Body of pancreas (tissue), 4 donors: ENCODE results near the gene CFAP20. TPM values are rescaled to one million over a fixed set of nuclear protein-coding genes. Genes with fewer than 3 reads are reported as not detected.

ENCODE experiments used
- ATAC-seq: fragments of 150-250 bp; one replicate; pipeline ENCODE4 v1.9.1; 2016
- DNase-seq, 4 donors: peaks; one replicate each; pipeline ENCODE4 v3.0.0-alpha.2; 2019
- H3K27ac ChIP-seq, 4 donors: fragments of 200-600 bp; sonication (generic); 1 replicate in 3 of 4; 2 replicates in 1 of 4; pipeline versions ENCODE4 v1.5.1 to v1.6.1; 2016 to 2019; ENCODE audit warnings: mild to moderate bottlenecking in 1 of 4, mixed read lengths in 1 of 4, moderate library complexity in 1 of 4
- H3K27me3 ChIP-seq, 2 donors: fragments of 200-600 bp; sonication (generic); one replicate each; pipeline ENCODE4 v1.6.0; 2016; ENCODE audit warnings: mild to moderate bottlenecking in 1 of 2
- H3K36me3 ChIP-seq, 2 donors: fragments of 200-600 bp; sonication (generic); replicated peaks in 1 of 2; 2 replicates each; pipeline ENCODE4 v1.5.1; 2016; ENCODE audit warnings: low read depth in 2 of 2; ENCODE audit not compliant: insufficient read depth in 1 of 2
- H3K4me1 ChIP-seq: fragments of 200-600 bp; sonication (generic); one replicate; pipeline ENCODE4 v1.6.0; 2016
- H3K4me3 ChIP-seq, 2 donors: fragments of 200-600 bp; sonication (generic); 1 replicate in 1 of 2; 2 replicates in 1 of 2; pipeline ENCODE4 v1.5.1; 2016 to 2019
- H3K9me3 ChIP-seq, 3 donors: fragments of 200-600 bp; sonication (generic); 1 replicate in 2 of 3; 2 replicates in 1 of 3; pipeline ENCODE4 v1.5.1; 2016
- CTCF ChIP-seq, 7 experiments: fragments of 450-650 bp in 4 of 7; fragments of 200-600 bp in 3 of 7; sonication (generic) in 3 of 7; IDR thresholded peaks; one replicate each; pipeline ENCODE4 v1.5.1; 2016 to 2019; ENCODE audit warnings: antibody characterized with exemption in 7 of 7
- POLR2A ChIP-seq, 3 donors: fragments of 450-650 bp; IDR thresholded peaks; one replicate each; pipeline ENCODE4 v1.6.1; 2016; ENCODE audit warnings: antibody characterized with exemption in 3 of 3, mild to moderate bottlenecking in 2 of 3
- WGBS, 2 donors: methylation state at CpG; one replicate each; pipeline ENCODE4 v1.1.5; 2017; 5-methylcytosine and 5-hydroxymethylcytosine counted together
- intact Hi-C: fragments of 100-400 bp; cut with DNase I; formaldehyde crosslinking; loops from one replicate; pipeline ENCODE4 v1.15.1; 2023
- total RNA-seq, 2 donors: library from RNA; depleted of rRNA; stranded (reverse); fragments of >200 nt; gene quantifications; one replicate each; pipeline ENCODE4 v1.1.0, GENCODE V29; 2016

CFAP20 gene
- total RNA-seq, 2 donors from 2014 or later, result 11.9 to 33.2 TPM

GRCh38 chr16:58160855-58161254, 31.7 kb upstream of the CFAP20 start:
- no peak for ATAC-seq
- H3K36me3 ChIP-seq, result peaks cover 6 to 38% of the 10 kb centered on the region in 2 donors

GRCh38 chr16:58158725-58159124, 29.5 kb upstream of the CFAP20 start:
- Histone ChIP-seq H3K9me3 (no peaks in the 10 kb centered on the region), H3K27me3 (no peaks in the 10 kb centered on the region), H3K4me3 (no peak overlapping the region), H3K27ac (no peak overlapping the region), H3K4me1 (no peaks in the 10 kb centered on the region), H3K36me3 (peaks cover 0 to 18% of the 10 kb centered on the region in 2 donors)
- intact Hi-C loops, result no loop called here
- ATAC-seq, result no peak
- WGBS, 2 donors, result 82 to 89% methylated on average over 3 of the region's 3 CpGs
- no peak for TF ChIP-seq CTCF (IDR thresholded peaks at IDR 0.05)
- no peak for TF ChIP-seq POLR2A (IDR thresholded peaks at IDR 0.05)
- no peak for DNase-seq

More at GRCh38 chr16:58160855-58161254, 31.7 kb upstream of the CFAP20 start:
- DNase-seq, result no peak
- TF ChIP-seq POLR2A (IDR thresholded peaks at IDR 0.05) (no peak), CTCF (IDR thresholded peaks at IDR 0.05) (no peak)
- WGBS, 2 donors, result 62 to 92% methylated on average over 3 of the region's 3 CpGs
- Histone ChIP-seq H3K27me3 (no peaks in the 10 kb centered on the region), H3K27ac (no peak overlapping the region), H3K4me3 (no peak overlapping the region), H3K4me1 (no peaks in the 10 kb centered on the region), H3K9me3 (no peaks in the 10 kb centered on the region)
- intact Hi-C loops, result no loop called here

GRCh38 chr16:58157951-58158540, 28.9 kb upstream of the CFAP20 start:
- TF ChIP-seq POLR2A (IDR thresholded peaks at IDR 0.05), result no peak
- Histone ChIP-seq H3K27ac (no peak overlapping the region), H3K4me1 (no peaks in the 10 kb centered on the region), H3K4me3 (no peak overlapping the region), H3K9me3 (no peaks in the 10 kb centered on the region), H3K36me3 (peaks cover 0 to 17% of the 10 kb centered on the region in 2 donors), H3K27me3 (no peaks in the 10 kb centered on the region)
- ATAC-seq (no peak), DNase-seq (no peak)
- 83 to 84% methylated on average over 29 of the region's 29 CpGs for WGBS, 2 donors
- intact Hi-C loops, result no loop called here

GRCh38 chr16:58157239-58157638, 28.1 kb upstream of the CFAP20 start:
- peaks cover 0 to 11% of the 10 kb centered on the region in 2 donors for H3K36me3 ChIP-seq
- no peaks in the 10 kb centered on the region for H3K27me3 ChIP-seq
- H3K9me3 ChIP-seq, result no peaks in the 10 kb centered on the region
- DNase-seq (no peak), ATAC-seq (no peak)
- WGBS, 2 donors, result 74 to 88% methylated on average over 2 of the region's 2 CpGs
- no peaks in the 10 kb centered on the region for H3K4me1 ChIP-seq
- H3K27ac ChIP-seq, result no peak overlapping the region
- no peak overlapping the region for H3K4me3 ChIP-seq
- intact Hi-C loops, result no loop called here
- TF ChIP-seq CTCF (IDR thresholded peaks at IDR 0.05) (no peak), POLR2A (IDR thresholded peaks at IDR 0.05) (no peak)

- intact Hi-C loops, result no loop called here
- ATAC-seq (no peak), DNase-seq (no peak)
- Histone ChIP-seq H3K4me3 (no peak overlapping the region), H3K4me1 (no peaks in the 10 kb centered on the region), H3K27me3 (no peaks in the 10 kb centered on the region), H3K36me3 (peaks cover 0 to under 1% of the 10 kb centered on the region in 2 donors), H3K27ac (no peak overlapping the region), H3K9me3 (no peaks in the 10 kb centered on the region)
- 44 to 54% methylated on average over 2 of the region's 2 CpGs for WGBS, 2 donors
- TF ChIP-seq CTCF (IDR thresholded peaks at IDR 0.05) (no peak), POLR2A (IDR thresholded peaks at IDR 0.05) (no peak)
Observed at GRCh38 chr16:58155839-58156238, 26.7 kb upstream of the CFAP20 start.
